Stimulated activated CD4-positive, alpha-beta T cell treated with anti-CD3 and anti-CD28 coated beads, TNF-alpha, amount 100 ng/mL, for 24 hours (primary cell): Measurements from ENCODE around the gene SMIM38.

Experiments
- DNase-seq, 3 experiments: peaks; one replicate each; pipeline ENCODE4 v3.0.0-alpha.2; 2020; ENCODE audit warnings: low read depth in 3 of 3

SMIM38 gene

DNA sequence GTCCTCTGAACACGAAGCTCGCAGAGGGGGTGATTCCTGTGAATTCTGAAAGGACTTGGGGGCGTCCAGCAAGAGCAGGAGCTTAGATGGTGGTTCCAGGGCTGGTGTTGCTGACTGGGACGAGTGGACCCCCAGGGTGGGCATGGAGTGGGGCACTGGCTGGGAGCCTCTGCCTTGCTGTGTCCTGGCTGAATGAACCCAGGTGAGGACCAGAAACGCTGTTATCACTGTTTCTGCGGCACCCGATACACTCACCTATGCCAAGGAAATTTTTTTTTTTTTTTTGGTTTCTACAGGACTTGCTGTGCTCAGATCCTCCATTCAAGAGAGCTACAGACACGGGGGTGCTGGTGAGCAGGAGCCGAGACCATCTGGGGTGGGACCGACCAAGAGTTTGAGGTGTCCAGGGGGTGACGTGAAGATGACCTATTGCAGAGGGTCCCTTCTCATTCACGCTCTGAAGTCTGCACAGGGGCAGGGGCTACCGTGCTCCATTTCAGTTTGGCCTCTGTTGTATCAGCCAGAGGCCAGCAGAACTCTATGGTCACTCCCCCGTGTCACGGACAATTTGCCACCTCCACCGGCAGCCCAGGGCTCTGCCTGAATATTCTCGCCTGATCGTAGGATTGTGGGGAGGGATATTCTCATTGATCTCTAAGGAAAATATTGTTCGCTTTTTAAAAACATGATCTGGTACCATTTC lies 3.6 kb downstream of the SMIM38 start:
- no peak for DNase-seq

- no peak for DNase-seq
These were observed 4.8 kb downstream of the SMIM38 start for GRCh38 chr11:69160296-69161116.

GRCh38 chr11:69161117-69161407 lies 5.3 kb downstream of the SMIM38 start:
- no peak for DNase-seq

- no peak for DNase-seq
These were observed 6.8 kb downstream of the SMIM38 start for GRCh38 chr11:69162505-69162904.

- no peak for DNase-seq
These were observed 8.1 kb downstream of the SMIM38 start for GRCh38 chr11:69163842-69164241.

DNA sequence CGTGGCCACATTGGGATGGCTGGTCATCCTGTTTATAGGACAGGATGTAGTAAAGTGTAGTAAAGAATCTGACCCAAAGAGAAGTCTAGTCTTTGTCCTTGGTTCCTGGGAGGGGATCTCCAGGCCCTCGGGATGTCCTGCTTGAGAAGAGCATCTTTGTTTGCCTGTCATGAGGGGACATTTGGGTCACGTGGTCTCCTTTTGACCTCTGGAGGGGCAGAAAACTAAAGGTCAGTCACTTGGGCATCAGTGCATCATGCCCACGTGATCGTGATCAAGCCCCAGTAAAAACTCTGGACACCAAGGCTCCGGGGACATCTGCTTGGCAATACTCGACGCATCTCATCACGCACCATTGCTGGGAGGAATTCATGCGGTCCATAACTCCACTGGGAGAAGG lies 9.1 kb downstream of the SMIM38 start:
- no peak for DNase-seq

- no peak for DNase-seq
These were observed 10.0 kb downstream of the SMIM38 start for GRCh38 chr11:69165775-69166174.

DNA sequence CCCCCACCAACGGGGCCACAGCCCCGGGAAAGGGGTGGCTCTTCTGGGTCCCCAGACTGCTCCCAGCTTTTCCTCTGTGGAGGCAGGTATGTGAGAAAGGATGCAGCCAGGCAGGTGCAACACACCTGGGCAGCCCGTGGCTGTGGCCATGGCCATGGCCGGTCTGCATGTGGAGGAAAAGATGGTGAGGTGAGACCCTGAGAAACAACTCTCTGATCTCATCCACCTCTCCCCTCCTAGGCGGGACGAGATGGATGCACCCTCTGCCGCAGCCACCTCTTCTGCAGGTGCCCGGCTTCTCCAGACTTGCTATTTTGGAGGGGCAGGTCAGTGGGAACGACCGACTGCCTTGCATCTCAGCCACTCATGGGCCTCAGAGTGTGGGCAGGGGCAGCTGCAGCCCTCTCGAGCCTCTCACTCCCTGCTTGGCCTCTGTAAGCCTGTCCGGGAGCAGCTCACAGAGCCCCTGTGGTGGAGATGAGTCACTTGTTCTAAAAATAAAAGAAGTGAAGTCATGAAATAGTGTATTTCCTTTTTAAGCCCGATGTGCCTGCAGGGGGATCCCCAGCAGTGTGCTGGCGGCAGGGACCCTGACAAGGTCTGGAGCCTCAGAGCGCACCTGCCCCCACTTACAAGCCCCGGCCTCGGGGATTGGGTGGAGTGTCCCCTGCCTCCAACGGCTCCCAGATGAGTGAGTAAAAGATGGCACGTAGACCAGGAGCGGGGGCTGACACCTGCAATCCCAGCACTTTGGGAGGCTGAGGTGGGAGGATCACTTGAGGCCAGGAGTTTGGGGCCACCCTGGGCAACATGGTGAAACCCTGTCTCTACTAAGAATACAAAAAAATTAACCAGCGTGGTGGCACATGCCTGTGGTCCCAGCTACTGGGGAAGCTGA lies 10.7 kb downstream of the SMIM38 start:
- DNase-seq = peak; percentile 19 to 60 (median 31)

DNA sequence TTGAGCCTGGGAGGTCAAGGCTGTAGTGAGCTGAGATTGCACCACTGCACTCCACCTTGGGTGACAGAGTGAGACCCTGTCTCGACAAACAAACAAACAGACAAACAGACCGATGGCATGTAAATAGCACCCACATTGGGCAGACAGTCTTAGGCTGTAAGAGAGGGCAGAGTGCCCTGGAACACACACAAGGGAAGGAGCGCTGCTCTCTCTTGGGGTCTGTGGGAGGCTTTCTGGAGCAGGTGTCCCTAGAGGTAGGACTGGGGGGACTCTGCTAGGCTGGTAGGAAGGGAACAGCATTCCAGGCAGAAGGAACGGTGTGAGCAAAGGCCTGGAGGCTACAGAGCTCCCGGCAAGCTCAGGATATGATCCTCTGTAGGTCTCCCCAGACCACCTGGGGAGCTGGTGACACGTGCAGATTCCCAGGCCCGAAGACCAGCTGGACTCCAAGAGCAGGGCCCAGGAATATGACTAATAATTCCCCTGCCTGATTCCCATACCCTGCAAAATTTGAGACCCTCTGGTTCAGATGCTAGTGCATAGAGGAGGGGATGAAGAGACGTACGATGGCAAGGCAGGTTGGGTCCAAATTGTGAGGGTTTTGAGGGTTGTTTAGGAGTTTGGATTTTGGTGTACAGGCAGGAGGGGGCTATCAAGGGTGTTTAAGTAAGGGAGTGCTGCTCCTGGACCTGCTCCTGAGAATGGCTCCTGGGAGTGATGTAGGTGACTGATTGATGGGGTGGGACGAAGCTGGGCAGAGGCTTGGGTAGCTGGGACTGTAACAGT lies 11.6 kb downstream of the SMIM38 start:
- DNase-seq = no peak

DNA sequence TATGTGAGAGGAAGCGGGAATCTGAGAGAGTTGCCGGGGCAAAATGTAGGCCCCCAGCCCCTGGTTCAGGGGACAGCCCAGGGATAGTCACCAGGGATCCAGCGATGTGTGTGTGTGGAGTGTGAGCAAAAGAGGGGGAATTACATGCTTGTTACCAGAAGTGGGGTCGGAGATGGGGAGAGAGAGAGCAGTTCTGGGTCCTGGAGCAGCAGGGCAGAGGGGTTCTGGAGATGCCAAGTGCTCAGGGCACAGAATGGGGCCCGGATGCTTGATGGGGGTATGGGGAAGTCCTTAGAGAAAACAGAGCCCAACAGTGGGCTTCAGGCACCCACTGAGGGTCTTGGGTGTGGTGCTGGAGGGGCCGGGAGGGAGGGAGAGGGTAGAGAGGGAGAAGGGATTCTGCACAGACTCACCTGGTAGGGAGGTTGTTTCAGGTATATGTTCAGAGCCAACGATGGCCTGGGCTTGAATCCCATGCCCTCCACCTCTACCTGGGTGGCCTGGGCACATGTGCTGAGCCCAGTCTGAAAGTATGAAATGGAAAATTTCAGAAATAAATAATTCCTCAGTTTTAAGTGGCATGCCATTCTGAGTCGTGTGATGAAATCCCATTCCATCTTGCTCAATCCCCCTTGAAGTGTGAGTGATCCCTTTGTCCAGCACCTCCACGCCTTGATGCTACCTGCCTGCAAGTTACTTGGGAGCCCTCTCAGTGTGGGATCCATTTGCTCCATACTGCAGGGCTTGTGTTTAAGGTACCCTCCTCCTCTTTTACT lies 12.4 kb downstream of the SMIM38 start:
- no peak for DNase-seq

- DNase-seq = no peak
These were observed 13.7 kb downstream of the SMIM38 start for GRCh38 chr11:69169479-69169878.

DNA sequence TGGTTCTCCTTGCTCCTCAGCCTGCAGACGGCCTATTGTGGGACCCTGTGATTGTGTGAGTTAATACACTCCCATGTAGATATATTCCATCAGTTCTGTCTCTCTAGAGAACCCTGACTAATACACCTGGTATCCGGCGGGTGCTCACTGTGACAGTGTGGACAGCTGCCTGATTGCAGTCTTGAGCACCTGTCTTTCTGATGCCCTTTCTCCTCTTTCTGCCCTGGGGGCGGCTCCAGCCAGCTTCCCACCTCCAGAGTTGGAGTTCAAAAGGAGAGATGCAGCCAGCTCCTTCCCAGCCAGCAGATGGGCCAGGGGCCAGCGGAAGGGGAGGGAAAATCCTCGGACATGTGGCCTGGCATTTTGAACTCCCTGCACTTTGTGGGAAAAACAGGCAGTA lies 15.0 kb downstream of the SMIM38 start:
- DNase-seq = no peak

- DNase-seq = no peak
These were observed 15.9 kb downstream of the SMIM38 start for GRCh38 chr11:69171476-69172240.

- no peak for DNase-seq
These were observed 16.9 kb downstream of the SMIM38 start for GRCh38 chr11:69172674-69173073.

- DNase-seq = no peak
These were observed 17.6 kb downstream of the SMIM38 start for GRCh38 chr11:69173331-69173730.

- DNase-seq = no peak
These were observed 18.3 kb downstream of the SMIM38 start for GRCh38 chr11:69173925-69174581.

- DNase-seq = no peak
These were observed 19.1 kb downstream of the SMIM38 start for GRCh38 chr11:69174841-69175240.

DNA sequence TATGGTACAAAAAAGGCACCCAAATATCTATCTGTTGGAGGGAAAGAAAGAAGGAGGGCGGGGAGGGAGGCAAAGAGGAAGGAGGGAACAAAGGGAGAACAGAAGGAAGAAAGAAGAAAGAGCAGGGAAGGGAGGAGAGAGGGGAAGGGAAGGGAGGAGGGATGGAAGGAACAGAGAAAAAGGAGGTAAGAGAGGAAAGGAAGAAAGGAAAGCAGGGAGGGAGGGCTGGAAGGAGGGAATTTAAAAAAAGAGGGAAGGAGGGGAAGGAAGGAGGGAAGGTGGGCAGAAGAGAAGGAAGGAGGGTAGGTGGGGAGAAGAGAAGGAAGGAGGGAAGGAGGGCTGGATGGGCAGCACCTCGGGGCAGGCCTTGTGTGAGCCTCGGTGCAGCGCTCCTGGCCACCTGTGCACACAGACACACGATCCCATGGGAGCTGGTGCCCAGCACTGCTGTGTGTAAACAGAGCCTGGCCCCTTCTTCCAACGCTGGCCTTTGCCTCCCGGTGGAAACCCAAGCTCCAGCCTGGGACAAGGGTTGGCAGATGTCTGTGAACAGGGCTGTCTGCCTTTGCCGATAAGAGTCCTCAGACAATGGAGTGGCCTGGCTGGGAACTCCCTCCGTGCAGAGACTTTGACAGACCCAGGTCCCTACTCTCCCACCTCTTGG lies 23.2 kb downstream of the SMIM38 start:
- no peak for DNase-seq

DNA sequence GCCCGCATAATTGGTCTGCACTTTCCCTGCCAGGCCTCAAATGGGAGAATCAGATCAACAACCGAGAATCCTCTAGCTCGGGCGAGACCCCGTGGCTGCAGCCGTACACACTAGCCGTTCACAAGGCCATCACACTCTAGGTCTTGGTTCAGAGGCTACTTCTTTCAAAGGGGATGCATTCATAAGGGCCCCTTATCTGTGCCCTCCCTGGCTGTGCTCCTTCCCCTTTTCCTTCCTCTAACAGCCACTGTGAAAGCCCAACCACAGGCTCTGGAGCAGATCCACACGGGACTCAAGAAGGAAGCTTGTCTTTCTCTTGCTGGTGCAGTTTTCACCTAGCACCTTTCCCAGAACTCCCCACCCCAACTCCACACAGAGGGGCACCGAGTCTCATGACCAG lies 24.5 kb downstream of the SMIM38 start:
- DNase-seq = no peak
